Lower leg skin (tissue), 4 donors: Measurements from ENCODE around the gene SDK2. TPM values are rescaled to one million over a fixed set of nuclear protein-coding genes. Genes with fewer than 3 reads are reported as not detected.

ENCODE experiments used
- DNase-seq, 2 donors: peaks; one replicate each; pipeline ENCODE4 v3.0.0-alpha.2; 2019; ENCODE audit warnings: low spot score in 2 of 2
- H3K4me3 ChIP-seq: fragments of 200-600 bp; sonication (generic); 2 replicates; pipeline ENCODE4 v1.5.1; 2017; ENCODE audit warnings: mild to moderate bottlenecking, low read depth; ENCODE audit not compliant: poor library complexity, severe bottlenecking
- CTCF ChIP-seq, 3 donors: fragments of 450-650 bp; IDR thresholded peaks; one replicate each; pipeline ENCODE4 v1.5.1; 2016; ENCODE audit warnings: antibody characterized with exemption in 3 of 3, mild to moderate bottlenecking in 3 of 3, moderate library complexity in 2 of 3
- POLR2A ChIP-seq, 2 donors: fragments of 450-650 bp; IDR thresholded peaks; one replicate each; pipeline ENCODE4 v1.6.1; 2016 to 2017; ENCODE audit warnings: antibody characterized with exemption in 2 of 2, mild to moderate bottlenecking in 1 of 2, moderate library complexity in 1 of 2
- WGBS, 2 donors: methylation state at CpG; one replicate each; pipeline ENCODE4 v1.1.5; 2018; 5-methylcytosine and 5-hydroxymethylcytosine counted together
- intact Hi-C: fragments of 100-400 bp; cut with DNase I; formaldehyde crosslinking; loops from one replicate; pipeline ENCODE4 v1.15.0; 2023; ENCODE audit warnings: low total_unique reads
- total RNA-seq, 4 donors: library from RNA; depleted of rRNA; stranded (reverse); fragments of >200 nt; gene quantifications; one replicate each; pipeline ENCODE4 v1.1.0, GENCODE V29; 2016

The SDK2 gene
- total RNA-seq, 4 donors from 2014 or later, result 1.5 to 4.4 (median 1.6) TPM

DNA sequence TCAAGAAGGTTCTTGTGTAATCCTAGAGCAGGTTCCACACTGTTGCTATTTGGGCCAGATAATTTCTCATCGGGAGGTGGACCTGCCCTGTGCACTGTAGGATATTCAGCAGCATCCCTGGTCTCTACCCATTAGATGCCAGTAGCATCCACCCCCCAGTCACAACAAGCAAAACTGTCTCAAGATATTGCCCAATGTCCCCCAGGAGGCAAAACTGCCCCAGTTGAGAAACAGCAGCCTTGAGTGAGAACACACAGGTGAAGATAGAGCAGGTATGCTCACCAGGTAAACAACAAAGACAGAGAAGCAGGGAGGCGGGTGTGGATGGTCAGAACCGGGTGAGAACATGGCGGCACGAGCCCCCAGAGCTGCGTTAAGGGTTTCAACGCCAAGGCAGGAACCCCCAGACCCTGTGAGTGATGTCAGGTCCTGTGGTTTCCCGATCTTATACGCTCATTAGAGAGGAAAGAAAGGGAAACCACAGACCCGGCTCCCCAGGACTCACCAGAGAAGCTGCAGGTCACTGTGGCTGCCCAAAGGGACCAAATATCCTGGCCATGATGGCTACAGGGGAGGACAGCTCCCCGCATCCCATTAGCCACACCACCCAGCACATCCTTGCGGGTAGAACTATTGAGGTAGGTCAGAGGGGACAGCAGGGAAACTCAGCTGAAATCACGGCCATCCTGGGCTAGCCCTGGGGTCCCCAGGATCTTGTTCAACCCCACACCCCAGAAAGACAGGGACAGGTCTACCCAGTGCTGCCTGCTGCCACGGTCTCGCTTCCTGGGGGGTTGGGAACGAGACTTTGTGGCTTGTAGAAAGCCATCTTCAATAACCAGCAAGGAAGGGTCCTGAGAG, 353.6 kb downstream of the SDK2 start:
- 78 to 81% methylated on average over 16 of the region's 16 CpGs for WGBS, 2 donors
- no peak overlapping the region for H3K4me3 ChIP-seq
- DNase-seq, result no peak
- intact Hi-C loops, result no loop called here
- TF ChIP-seq CTCF (IDR thresholded peaks at IDR 0.05), result no peak
- TF ChIP-seq POLR2A (IDR thresholded peaks at IDR 0.05), result no peak

DNA sequence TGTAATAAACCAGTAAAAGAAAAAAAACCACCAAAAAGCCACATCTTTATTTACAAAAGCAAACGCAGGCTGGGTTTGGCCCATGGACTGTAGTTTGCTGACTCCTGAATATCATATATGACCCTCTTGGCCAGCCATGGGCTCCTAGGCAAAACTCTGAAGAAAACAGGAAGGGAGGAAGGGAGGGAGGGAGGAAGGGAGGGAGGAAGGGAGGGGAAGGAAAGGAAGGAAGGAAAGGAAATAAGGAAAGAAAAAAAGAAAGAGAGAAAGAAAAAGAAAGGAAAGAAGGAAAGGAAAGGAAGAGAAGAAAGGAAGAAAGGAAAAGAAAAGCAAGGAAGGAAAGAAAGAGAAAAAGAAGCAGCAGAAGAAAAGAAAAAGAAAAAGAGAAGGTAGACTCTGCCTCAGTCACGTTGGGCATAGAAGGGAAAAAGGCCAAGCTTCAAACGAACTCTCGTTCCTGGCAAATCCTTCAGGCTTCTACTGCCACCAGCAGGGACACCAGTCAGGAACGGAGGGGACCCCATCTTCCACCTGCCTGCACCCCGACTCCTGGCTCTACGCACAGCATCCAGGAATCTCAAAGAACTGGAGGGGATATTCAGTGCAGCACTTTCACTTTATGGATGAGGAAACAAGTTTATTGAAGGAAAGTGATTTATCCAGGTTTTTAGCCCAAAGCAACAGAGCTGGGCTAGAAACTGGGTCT, 354.5 kb downstream of the SDK2 start:
- 41 to 60% methylated on average over 7 of the region's 7 CpGs for WGBS, 2 donors
- no peak for DNase-seq
- H3K4me3 ChIP-seq, result no peak overlapping the region
- TF ChIP-seq CTCF (IDR thresholded peaks at IDR 0.05), result no peak
- TF ChIP-seq POLR2A (IDR thresholded peaks at IDR 0.05), result no peak
- intact Hi-C loops, result no loop called here

- 56 to 64% methylated on average over 19 of the region's 19 CpGs for WGBS, 2 donors
- DNase-seq, result no peak
- intact Hi-C loops, result no loop called here
- TF ChIP-seq CTCF (IDR thresholded peaks at IDR 0.05) (peak in 1 of 3 donors; percentile 68), POLR2A (IDR thresholded peaks at IDR 0.05) (no peak)
- H3K4me3 ChIP-seq, result no peak overlapping the region
Measured at GRCh38 chr17:73288534-73289302, 355.5 kb downstream of the SDK2 start.

GRCh38 chr17:73286863-73287296, 357.4 kb downstream of the SDK2 start:
- intact Hi-C loops, result no loop called here
- no peak overlapping the region for H3K4me3 ChIP-seq
- DNase-seq, result no peak
- no peak for TF ChIP-seq POLR2A (IDR thresholded peaks at IDR 0.05)
- no peak for TF ChIP-seq CTCF (IDR thresholded peaks at IDR 0.05)
- WGBS, 2 donors, result 23 to 41% methylated on average over 8 of the region's 8 CpGs

- TF ChIP-seq POLR2A (IDR thresholded peaks at IDR 0.05) (no peak), CTCF (IDR thresholded peaks at IDR 0.05) (no peak)
- intact Hi-C loops, result no loop called here
- DNase-seq, result no peak
- H3K4me3 ChIP-seq, result no peak overlapping the region
- 87 to 90% methylated on average over 50 to 52 of the region's 52 CpGs for WGBS, 2 donors
Measured at GRCh38 chr17:73285916-73286862, 358.1 kb downstream of the SDK2 start.
